Prostate gland (tissue), 2 donors: Measurements from ENCODE around the gene ASXL1. TPM values are rescaled to one million over a fixed set of nuclear protein-coding genes. Genes with fewer than 3 reads are reported as not detected.

Experiments
- DNase-seq: peaks from one replicate; pipeline ENCODE4 v3.0.0-alpha.2; 2019; ENCODE audit warnings: low spot score
- H3K27ac ChIP-seq, 2 donors: fragments of 200-600 bp; sonication (generic); 2 replicates each; pipeline ENCODE4 v1.5.1; 2017 to 2019
- H3K27me3 ChIP-seq: fragments of 200-600 bp; sonication (generic); replicated peaks from 2 replicates; pipeline ENCODE4 v1.5.1; 2019; ENCODE audit not compliant: insufficient read depth
- H3K36me3 ChIP-seq, 2 donors: fragments of 200-600 bp; sonication (generic); 1 replicate in 1 of 2; 2 replicates in 1 of 2; pipeline versions ENCODE4 v1.5.1 to v1.8.1; 2017 to 2019
- H3K4me1 ChIP-seq: fragments of 200-600 bp; sonication (generic); replicated peaks from 2 replicates; pipeline ENCODE4 v1.5.1; 2019
- H3K4me3 ChIP-seq, 2 donors: fragments of 200-600 bp; sonication (generic); 2 replicates each; pipeline ENCODE4 v1.5.1; 2017 to 2019
- H3K9me3 ChIP-seq: fragments of 200-600 bp; sonication (generic); 2 replicates; pipeline ENCODE4 v1.5.1; 2017
- CTCF ChIP-seq, 4 experiments: fragments of 200-600 bp in 2 of 4; fragments of 450-650 bp in 2 of 4; sonication (generic) in 2 of 4; IDR thresholded peaks; 1 replicate in 3 of 4; 2 replicates in 1 of 4; pipeline ENCODE4 v1.5.1; 2016 to 2019; ENCODE audit warnings: antibody characterized with exemption in 4 of 4, mild to moderate bottlenecking in 2 of 4, moderate library complexity in 2 of 4
- POLR2A ChIP-seq: fragments of 450-650 bp; IDR thresholded peaks from one replicate; pipeline ENCODE4 v1.6.1; 2016; ENCODE audit warnings: antibody characterized with exemption, mild to moderate bottlenecking
- POLR2AphosphoS5 ChIP-seq: sonication (generic); formaldehyde crosslinking; IDR thresholded peaks from one replicate; pipeline ENCODE4 v1.6.1; 2017; ENCODE audit warnings: antibody characterized with exemption
- WGBS: methylation state at CpG from one replicate; pipeline ENCODE4 v1.1.5; 2018; 5-methylcytosine and 5-hydroxymethylcytosine counted together
- intact Hi-C: fragments of 100-400 bp; cut with DNase I; formaldehyde crosslinking; loops from one replicate; pipeline ENCODE4 v1.14.2; 2022
- total RNA-seq, 2 donors: library from RNA; depleted of rRNA; stranded (reverse); fragments of >200 nt; gene quantifications; one replicate each; pipeline ENCODE4 v1.1.0, GENCODE V29; 2016

Gene ASXL1
- total RNA-seq, 2 donors from 2014 or later, result 30.4 to 106 TPM

GRCh38 chr20:32488066-32488838 lies 130.1 kb downstream of the ASXL1 start:
- Histone ChIP-seq H3K36me3 (no peaks in the 10 kb centered on the region), H3K4me3 (no peak overlapping the region), H3K27me3 (no peaks in the 10 kb centered on the region), H3K27ac (no peak overlapping the region), H3K9me3 (no peaks in the 10 kb centered on the region), H3K4me1 (no peaks in the 10 kb centered on the region)
- TF ChIP-seq POLR2AphosphoS5 (no peak), POLR2A (no peak), CTCF (IDR thresholded peaks at IDR 0.05) (no peak)
- intact Hi-C loops, result loop anchor here (10.0 kb wide), 1 partner anchor 283 kb away; the partner anchor contains the start of genes PLAGL2 and POFUT1
- 95% methylated on average over 7 of the region's 7 CpGs for WGBS
- no peak for DNase-seq

Other genes starting within 250 kb of the ASXL1 start
- gene TM9SF4, start 248.6 kb upstream of the ASXL1 start, total RNA-seq, result 10 to 100 TPM; 44.7 to 62.9 TPM
- gene PLAGL2, start 150.6 kb upstream of the ASXL1 start, total RNA-seq, result 10 to 100 TPM; 11.2 to 17.4 TPM
- 10 to 100 TPM; 33.2 to 44.3 TPM for gene POFUT1, start 150.5 kb upstream of the ASXL1 start, total RNA-seq
- 10 to 100 TPM; 22.6 to 23.5 TPM for gene KIF3B, start 80.7 kb upstream of the ASXL1 start, total RNA-seq
- 10 to 100 TPM; 18.0 to 59.7 TPM for gene NOL4L, start 227.0 kb downstream of the ASXL1 start, total RNA-seq